GM10248 (cell line): ENCODE measurements around the gene TMED6.

Source experiments
- CTCF ChIA-PET: fragments of 300-600 bp; sonication (Branson Sonifier 250); formaldehyde crosslinking; extraction: SDS; loops from one replicate; lab custom pipeline; 2021; ENCODE audit warnings: antibody characterized with exemption; lab: Yijun Ruan, JAX
- POLR2A ChIA-PET: fragments of 350-650 bp; sonication (Branson Sonifier 250); formaldehyde crosslinking; extraction: SDS; loops from one replicate; lab custom pipeline; 2020; ENCODE audit warnings: antibody characterized with exemption; lab: Yijun Ruan, JAX
- DNase-seq: peaks from one replicate; pipeline ENCODE4 v3.0.0; 2012; ENCODE audit errors: extremely low spot score
- CTCF ChIP-seq: IDR thresholded peaks from 2 replicates; pipeline ENCODE4 v1.5.1; 2012; ENCODE audit warnings: mild to moderate bottlenecking, low read depth; ENCODE audit errors: extremely low read depth, missing control alignments, control extremely low read depth

Gene TMED6

GRCh38 chr16:69327585-69328310 lies 23.8 kb downstream of the TMED6 start:
- DNase-seq: no peak
- no peak for TF ChIP-seq CTCF
- CTCF ChIA-PET: interaction anchor here (0.7 to 2.9 kb wide), 9 partner anchors 8 to 17 kb away, joined by 3 to 9 read pairs (median 7); no protein-coding TSS in a partner anchor
- POLR2A ChIA-PET: interaction anchor here (0.6 kb wide), 1 partner anchor 12 kb away, joined by 3 read pairs; no protein-coding TSS in a partner anchor

GRCh38 chr16:69326172-69326873 lies 25.3 kb downstream of the TMED6 start:
- no peak for TF ChIP-seq CTCF
- no peak for DNase-seq
- ChIA-PET POLR2A (interaction anchor here (0.7 kb wide), 2 partner anchors 11 to 424 kb away, joined by 4 to 8 read pairs; no protein-coding TSS in a partner anchor), CTCF (interaction anchor here (0.7 to 2.9 kb wide), 7 partner anchors 10 to 14 kb away, joined by 3 to 7 read pairs (median 5); no protein-coding TSS in a partner anchor)

- ChIA-PET CTCF (interaction anchor here (1.1 to 2.9 kb wide), 6 partner anchors 10 to 15 kb away, joined by 4 to 7 read pairs (median 6); no protein-coding TSS in a partner anchor), POLR2A (interaction anchor here (0.6 kb wide), 1 partner anchor 348 kb away, joined by 5 read pairs; no protein-coding TSS in a partner anchor)
- no peak for DNase-seq
- TF ChIP-seq CTCF: no peak
Measured at GRCh38 chr16:69325784-69326171, 25.8 kb downstream of the TMED6 start.

GRCh38 chr16:69324585-69325253 lies 26.9 kb downstream of the TMED6 start:
- ChIA-PET CTCF (interaction anchor here (0.9 to 2.9 kb wide), 2 partner anchors 11 to 12 kb away, joined by 3 to 7 read pairs; no protein-coding TSS in a partner anchor), POLR2A (no interaction called here)
- no peak for DNase-seq
- TF ChIP-seq CTCF: no peak

GRCh38 chr16:69324013-69324531 lies 27.5 kb downstream of the TMED6 start:
- ChIA-PET POLR2A (no interaction called here), CTCF (interaction anchor here (0.9 kb wide), 1 partner anchor 12 kb away, joined by 3 read pairs; no protein-coding TSS in a partner anchor)
- no peak for DNase-seq
- TF ChIP-seq CTCF: no peak
